Loucy (cell line): ENCODE data around the gene NACAD.

Experiments used
- H2AFZ ChIP-seq: fragments of 200-600 bp; sonication (generic); 2 replicates; pipeline ENCODE4 v1.6.0; 2016; ENCODE audit warnings: antibody characterized with exemption, mild to moderate bottlenecking, low read length, moderate library complexity
- H3F3A ChIP-seq: fragments of 200-600 bp; 2 replicates; pipeline ENCODE4 v1.6.0; 2016; ENCODE audit warnings: antibody characterized with exemption, low read depth, mild to moderate bottlenecking
- H3K27me3 ChIP-seq: fragments of 200-600 bp; sonication (generic); 2 replicates; pipeline ENCODE4 v1.6.1; 2014; ENCODE audit warnings: low read length, mild to moderate bottlenecking; ENCODE audit not compliant: insufficient read depth, poor library complexity, severe bottlenecking
- H3K36me3 ChIP-seq: fragments of 200-600 bp; sonication (generic); 2 replicates; pipeline ENCODE4 v1.6.1; 2016; ENCODE audit warnings: low read length; ENCODE audit not compliant: insufficient read depth
- H3K4me1 ChIP-seq: fragments of 200-600 bp; sonication (generic); 2 replicates; pipeline ENCODE4 v1.5.1; 2014; ENCODE audit warnings: low read length, mild to moderate bottlenecking; ENCODE audit not compliant: insufficient read depth, poor library complexity, severe bottlenecking
- H3K4me2 ChIP-seq: fragments of 200-600 bp; sonication (generic); 2 replicates; pipeline ENCODE4 v1.6.0; 2014; ENCODE audit warnings: antibody characterized with exemption, low read length, low read depth, mild to moderate bottlenecking; ENCODE audit not compliant: poor library complexity, severe bottlenecking
- H3K4me3 ChIP-seq: fragments of 200-600 bp; sonication (generic); 2 replicates; pipeline ENCODE4 v1.5.1; 2014; ENCODE audit warnings: low read length, mild to moderate bottlenecking, mixed read lengths; ENCODE audit not compliant: poor library complexity, severe bottlenecking
- H3K79me2 ChIP-seq: fragments of 200-600 bp; sonication (generic); 2 replicates; pipeline ENCODE4 v1.6.1; 2014; ENCODE audit warnings: low read length; ENCODE audit not compliant: insufficient read depth
- H3K9ac ChIP-seq: fragments of 200-600 bp; sonication (generic); 2 replicates; pipeline ENCODE4 v1.6.0; 2014; ENCODE audit warnings: mild to moderate bottlenecking, low read depth, low read length, moderate library complexity; ENCODE audit not compliant: poor library complexity, severe bottlenecking
- H3K9me2 ChIP-seq: fragments of 200-600 bp; sonication (generic); replicated peaks from 2 replicates; pipeline ENCODE4 v1.6.1; 2016; ENCODE audit warnings: low read depth, low read length, mixed read lengths
- H3K9me3 ChIP-seq: fragments of 200-600 bp; sonication (generic); 2 replicates; pipeline ENCODE4 v1.6.1; 2014; ENCODE audit warnings: mild to moderate bottlenecking, antibody characterized with exemption, low read length, low read depth; ENCODE audit not compliant: insufficient read depth
- H4K20me1 ChIP-seq: fragments of 200-600 bp; sonication (generic); 2 replicates; pipeline ENCODE4 v1.6.0; 2014; ENCODE audit warnings: antibody characterized with exemption, low read length, mild to moderate bottlenecking; ENCODE audit not compliant: insufficient read depth, poor library complexity, severe bottlenecking
- EZH2phosphoT487 ChIP-seq: fragments of 200-600 bp; IDR thresholded peaks from 2 replicates; pipeline ENCODE4 v1.6.1; 2018; ENCODE audit warnings: antibody characterized with exemption, mild to moderate bottlenecking, moderate library complexity, borderline replicate concordance
- TF ChIP-seq, protein P1 (sequence below): fragments of 200-600 bp; sonication (generic); conservative IDR thresholded peaks from 2 replicates; pipeline ENCODE4 v1.5.1; 2014; ENCODE audit warnings: mild to moderate bottlenecking, antibody characterized with exemption, low read length

The NACAD gene

DNA sequence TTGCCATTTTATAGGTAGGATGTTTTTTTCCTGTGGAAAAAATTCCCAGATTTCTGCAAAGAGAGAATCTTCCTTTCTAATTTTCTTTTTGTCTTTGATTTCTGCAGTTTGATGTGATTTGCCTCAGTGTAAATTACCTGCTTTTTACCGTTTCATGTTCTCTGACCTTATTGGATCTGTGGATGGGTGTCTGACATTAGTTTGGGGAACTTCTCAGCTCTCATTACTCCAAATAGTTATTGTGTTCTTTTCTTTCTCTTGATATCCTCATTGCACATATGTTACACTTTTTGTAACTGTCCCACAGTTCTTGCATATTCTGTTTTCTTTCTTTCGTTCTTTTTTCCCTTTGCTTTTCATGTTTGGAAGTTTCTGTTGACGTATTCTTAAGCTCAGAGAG, 28.5 kb downstream of the NACAD start:
- H3K9ac ChIP-seq, result no peak overlapping the region
- H3K9me2 ChIP-seq, result no peaks in the 10 kb centered on the region
- H3K79me2 ChIP-seq, result peaks cover 98% of the 10 kb centered on the region

DNA sequence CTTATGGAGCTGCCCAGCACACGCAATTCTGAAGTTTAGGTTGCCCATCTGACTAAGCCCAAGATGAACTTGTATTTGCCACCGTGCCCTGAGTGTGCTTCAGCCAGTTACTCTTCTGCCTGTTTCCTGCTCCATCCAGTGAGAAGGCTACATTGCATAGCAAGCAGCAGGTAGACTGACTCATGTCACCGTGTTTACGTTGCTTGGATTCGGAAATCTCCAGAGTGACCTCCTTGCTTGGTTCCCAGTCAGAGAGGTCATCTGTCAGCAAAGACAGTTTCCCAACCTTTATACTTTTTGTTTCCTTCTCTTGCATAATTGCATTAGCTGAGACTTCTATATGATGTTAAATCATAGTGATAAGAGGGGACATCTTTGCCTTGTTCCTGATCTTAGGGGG, 30.9 kb downstream of the NACAD start:
- Histone ChIP-seq H3K4me2 (no peak overlapping the region), H3K27me3 (no peaks in the 10 kb centered on the region), H2AFZ (no peak overlapping the region), H3K9me3 (no peaks in the 10 kb centered on the region), H4K20me1 (peaks cover 93% of the 10 kb centered on the region), H3K9ac (no peak overlapping the region), H3K4me1 (no peaks in the 10 kb centered on the region), H3F3A (no peaks in the 10 kb centered on the region), H3K36me3 (peaks cover 66% of the 10 kb centered on the region), H3K9me2 (no peaks in the 10 kb centered on the region), H3K79me2 (peaks cover 99% of the 10 kb centered on the region), H3K4me3 (no peak overlapping the region)
- TF ChIP-seq, protein P1, sequence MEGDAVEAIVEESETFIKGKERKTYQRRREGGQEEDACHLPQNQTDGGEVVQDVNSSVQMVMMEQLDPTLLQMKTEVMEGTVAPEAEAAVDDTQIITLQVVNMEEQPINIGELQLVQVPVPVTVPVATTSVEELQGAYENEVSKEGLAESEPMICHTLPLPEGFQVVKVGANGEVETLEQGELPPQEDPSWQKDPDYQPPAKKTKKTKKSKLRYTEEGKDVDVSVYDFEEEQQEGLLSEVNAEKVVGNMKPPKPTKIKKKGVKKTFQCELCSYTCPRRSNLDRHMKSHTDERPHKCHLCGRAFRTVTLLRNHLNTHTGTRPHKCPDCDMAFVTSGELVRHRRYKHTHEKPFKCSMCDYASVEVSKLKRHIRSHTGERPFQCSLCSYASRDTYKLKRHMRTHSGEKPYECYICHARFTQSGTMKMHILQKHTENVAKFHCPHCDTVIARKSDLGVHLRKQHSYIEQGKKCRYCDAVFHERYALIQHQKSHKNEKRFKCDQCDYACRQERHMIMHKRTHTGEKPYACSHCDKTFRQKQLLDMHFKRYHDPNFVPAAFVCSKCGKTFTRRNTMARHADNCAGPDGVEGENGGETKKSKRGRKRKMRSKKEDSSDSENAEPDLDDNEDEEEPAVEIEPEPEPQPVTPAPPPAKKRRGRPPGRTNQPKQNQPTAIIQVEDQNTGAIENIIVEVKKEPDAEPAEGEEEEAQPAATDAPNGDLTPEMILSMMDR, result no peak
- no peak for TF ChIP-seq EZH2phosphoT487

More for the DNA sequence above, 28.5 kb downstream of the NACAD start:
- H3K36me3 ChIP-seq, result peaks cover 71% of the 10 kb centered on the region
- H4K20me1 ChIP-seq, result peaks cover 92% of the 10 kb centered on the region
- H3K4me2 ChIP-seq, result no peak overlapping the region
- H3K4me3 ChIP-seq, result no peak overlapping the region
- H3K27me3 ChIP-seq, result no peaks in the 10 kb centered on the region
- H3F3A ChIP-seq, result no peaks in the 10 kb centered on the region
- no peak overlapping the region for H2AFZ ChIP-seq
- H3K9me3 ChIP-seq, result no peaks in the 10 kb centered on the region
- H3K4me1 ChIP-seq, result no peaks in the 10 kb centered on the region
- no peak for TF ChIP-seq EZH2phosphoT487
- TF ChIP-seq, protein P1, result no peak

DNA sequence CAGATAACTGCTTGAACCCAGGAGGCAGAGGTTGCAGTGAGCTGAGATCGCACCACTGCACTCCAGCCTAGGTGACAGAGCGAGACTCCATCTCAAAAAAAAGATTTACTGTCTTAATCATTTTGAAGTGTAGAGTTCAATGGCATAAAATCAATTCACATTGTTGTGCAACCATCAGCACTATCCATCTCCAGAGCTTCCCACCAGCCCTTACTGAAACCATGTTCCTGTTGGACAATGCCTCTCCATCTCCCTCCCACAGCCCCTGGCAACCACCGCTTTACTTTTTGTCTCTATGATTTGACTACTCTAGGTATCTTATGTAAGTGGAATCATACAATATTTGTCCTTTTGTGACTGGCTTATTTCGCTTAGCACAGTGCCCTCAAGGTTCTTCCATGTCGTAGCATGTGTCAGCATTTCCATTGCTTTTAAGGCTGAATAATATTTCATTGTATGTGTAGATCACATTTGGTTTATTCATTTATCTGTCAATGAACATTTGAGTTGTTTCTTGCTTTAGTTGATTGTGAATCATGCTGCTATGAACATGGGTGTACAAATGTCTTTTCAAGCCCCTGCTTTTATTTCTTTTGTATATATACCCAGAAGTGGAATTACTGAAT, 33.1 kb downstream of the NACAD start:
- H3K36me3 ChIP-seq, result peaks cover 62% of the 10 kb centered on the region
- H3K9me3 ChIP-seq, result no peaks in the 10 kb centered on the region
- H3K27me3 ChIP-seq, result no peaks in the 10 kb centered on the region
- no peaks in the 10 kb centered on the region for H3F3A ChIP-seq
- no peak overlapping the region for H2AFZ ChIP-seq
- H3K4me3 ChIP-seq, result no peak overlapping the region
- peaks cover 88% of the 10 kb centered on the region for H4K20me1 ChIP-seq
- no peak overlapping the region for H3K4me2 ChIP-seq
- H3K79me2 ChIP-seq, result peaks cover 95% of the 10 kb centered on the region
- TF ChIP-seq, protein P1, result no peak
- no peak for TF ChIP-seq EZH2phosphoT487
- no peak overlapping the region for H3K9ac ChIP-seq
- no peaks in the 10 kb centered on the region for H3K4me1 ChIP-seq
- H3K9me2 ChIP-seq, result no peaks in the 10 kb centered on the region
